GM19328 (cell line): ENCODE data around the gene SOX4.

Experiments
- ATAC-seq: cut with Tn5 transposase; IDR thresholded peaks from one replicate; pipeline ENCODE4 v1.9.1; 2021; ENCODE audit warnings: mild to moderate bottlenecking, moderate library complexity; ENCODE audit not compliant: unreplicated experiment

The SOX4 gene

GRCh38 chr6:21612067-21612745, 18.7 kb downstream of the SOX4 start:
- no peak for ATAC-seq

- ATAC-seq = no peak
These were observed 20.3 kb downstream of the SOX4 start for GRCh38 chr6:21613809-21614208.

GRCh38 chr6:21614226-21614625, 20.7 kb downstream of the SOX4 start:
- no peak for ATAC-seq

- no peak for ATAC-seq
These were observed 22.0 kb downstream of the SOX4 start for GRCh38 chr6:21615504-21615903.

- no peak for ATAC-seq
These were observed 22.5 kb downstream of the SOX4 start for GRCh38 chr6:21616005-21616404.

- ATAC-seq = no peak
These were observed 32.1 kb downstream of the SOX4 start for GRCh38 chr6:21625642-21626041.

GRCh38 chr6:21626756-21627155, 33.2 kb downstream of the SOX4 start:
- no peak for ATAC-seq

- no peak for ATAC-seq
These were observed 34.6 kb downstream of the SOX4 start for GRCh38 chr6:21628160-21628559.

GRCh38 chr6:21633511-21634109, 40.1 kb downstream of the SOX4 start:
- ATAC-seq = no peak

GRCh38 chr6:21634582-21634981, 41.0 kb downstream of the SOX4 start:
- no peak for ATAC-seq

- no peak for ATAC-seq
These were observed 43.3 kb downstream of the SOX4 start for GRCh38 chr6:21636876-21637275.

- ATAC-seq = no peak
These were observed 45.8 kb downstream of the SOX4 start for GRCh38 chr6:21639316-21639715.
